GM19438 (cell line): ENCODE results near the gene PRDM16.

ENCODE experiments used
- ATAC-seq: cut with Tn5 transposase; IDR thresholded peaks from one replicate; pipeline ENCODE4 v1.9.1; 2021; ENCODE audit warnings: low read depth; ENCODE audit not compliant: unreplicated experiment

PRDM16 gene

GRCh38 chr1:3359351-3359750 lies 290.3 kb downstream of the PRDM16 start:
- ATAC-seq, result no peak

GRCh38 chr1:3359756-3360440 lies 290.9 kb downstream of the PRDM16 start:
- no peak for ATAC-seq

- ATAC-seq, result no peak
Observed at GRCh38 chr1:3360646-3361257, 291.7 kb downstream of the PRDM16 start.

- no peak for ATAC-seq
Observed at GRCh38 chr1:3363023-3363422, 294.0 kb downstream of the PRDM16 start.

DNA sequence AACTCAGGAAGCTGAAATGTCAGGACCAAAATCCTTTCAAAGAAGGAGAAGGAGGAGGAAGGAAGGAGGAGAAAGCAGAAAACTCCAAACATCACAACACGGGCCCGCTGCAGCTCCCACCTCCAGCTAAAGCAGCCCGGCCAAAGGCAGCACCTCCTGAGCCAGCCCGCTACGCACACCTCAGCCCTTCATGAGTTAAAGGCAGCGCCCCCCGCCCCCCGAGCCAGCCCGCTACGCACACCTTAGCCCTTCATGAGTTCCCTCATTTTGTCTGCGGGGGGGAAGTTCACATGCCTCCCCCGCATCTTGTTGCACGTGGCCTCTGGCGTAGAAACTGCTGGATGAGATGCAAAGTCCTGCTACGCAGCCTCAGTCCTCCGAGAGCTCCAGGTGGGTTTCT lies 294.8 kb downstream of the PRDM16 start:
- ATAC-seq, result no peak

- no peak for ATAC-seq
Observed at GRCh38 chr1:3364551-3364950, 295.5 kb downstream of the PRDM16 start.

DNA sequence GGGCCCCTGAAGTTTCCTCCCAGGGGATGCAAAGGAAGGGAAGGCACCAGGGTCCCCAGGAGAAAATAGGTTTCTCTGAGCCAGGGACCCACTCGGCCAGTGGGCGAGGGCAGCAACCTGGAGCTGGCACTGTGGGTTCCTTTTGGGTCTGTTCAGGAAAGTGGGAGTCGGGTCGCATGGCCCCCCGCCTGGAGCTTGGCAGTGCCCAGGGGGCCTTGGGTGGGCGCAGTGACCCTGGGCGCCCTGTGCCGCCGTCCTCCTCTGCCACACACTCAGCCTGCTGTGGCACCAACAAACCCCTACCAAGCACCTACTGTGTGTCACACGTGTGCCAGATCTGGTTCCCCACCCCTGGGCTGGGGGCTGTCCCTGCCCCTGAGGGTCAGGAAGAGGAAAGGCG lies 296.0 kb downstream of the PRDM16 start:
- ATAC-seq, result no peak

DNA sequence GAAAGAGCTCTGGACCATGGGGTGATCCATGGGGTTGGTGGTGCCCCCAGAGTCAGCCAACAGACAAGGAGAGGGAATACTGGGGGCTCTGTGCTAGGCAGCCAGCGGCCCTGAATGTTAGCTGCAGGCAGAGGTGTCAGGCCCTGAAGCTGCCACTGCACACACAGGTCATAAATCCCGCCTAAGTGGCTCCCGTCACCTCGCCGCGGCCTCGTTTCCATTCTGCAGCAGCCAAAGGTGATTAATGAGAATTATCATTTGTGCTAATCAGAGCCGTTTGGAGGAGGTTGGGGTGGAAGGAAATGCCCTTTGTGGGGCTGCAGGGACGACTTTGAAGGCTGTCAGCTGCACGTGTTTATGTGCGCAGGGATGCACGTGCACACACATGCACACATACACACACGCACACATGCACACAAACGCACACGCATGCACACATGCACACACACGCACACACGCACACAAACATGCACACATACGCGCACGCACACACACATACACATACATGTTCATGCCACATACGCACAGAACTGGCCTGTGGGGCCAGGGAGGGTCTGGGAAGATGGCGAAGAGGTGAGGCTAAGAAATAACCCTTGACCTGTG lies 296.6 kb downstream of the PRDM16 start:
- no peak for ATAC-seq

DNA sequence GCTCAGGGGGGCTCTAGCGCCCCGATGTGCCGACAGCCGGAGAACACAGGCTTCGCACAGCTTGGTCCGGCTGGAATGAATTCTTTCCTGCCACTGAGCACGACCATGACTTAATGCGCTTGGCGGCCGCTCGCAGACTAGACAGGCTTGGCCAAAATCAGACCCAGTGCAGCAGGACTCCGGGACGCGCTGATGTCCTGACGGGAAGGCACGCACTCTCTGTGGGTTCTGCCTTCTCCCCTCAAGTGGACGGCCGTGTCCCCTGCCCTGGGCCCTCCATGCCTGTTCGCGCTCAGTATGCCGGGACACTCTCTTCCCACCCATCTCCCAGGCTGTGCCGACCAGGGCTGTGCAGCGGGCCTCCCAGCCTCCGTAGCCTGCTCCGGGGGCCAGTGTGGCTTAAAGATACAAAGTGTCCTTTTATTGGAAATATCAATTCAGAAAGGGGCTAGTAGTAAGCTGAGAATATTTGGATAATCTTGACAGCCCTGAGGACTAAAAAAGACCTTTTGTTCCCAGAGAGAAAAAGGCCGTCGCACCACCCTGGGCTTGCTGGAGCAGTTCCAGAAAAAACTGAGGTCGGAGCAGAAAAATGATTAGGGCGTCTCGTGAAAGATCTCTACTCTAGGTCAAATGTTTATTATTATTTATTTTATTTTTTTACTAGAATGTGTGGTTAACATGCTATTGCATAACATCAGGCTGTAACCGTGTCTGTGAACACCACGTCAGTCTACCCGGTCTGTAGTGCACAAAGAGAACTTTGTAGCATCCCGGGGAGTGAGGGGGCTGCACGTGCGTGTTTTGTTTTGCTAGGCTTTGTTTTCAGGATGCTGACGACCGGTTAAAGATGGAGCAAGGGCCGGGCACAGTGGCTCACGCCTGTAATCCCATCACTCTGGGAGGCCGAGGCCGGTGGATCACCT lies 297.4 kb downstream of the PRDM16 start:
- no peak for ATAC-seq

- ATAC-seq, result no peak
Observed at GRCh38 chr1:3367376-3367775, 298.4 kb downstream of the PRDM16 start.

DNA sequence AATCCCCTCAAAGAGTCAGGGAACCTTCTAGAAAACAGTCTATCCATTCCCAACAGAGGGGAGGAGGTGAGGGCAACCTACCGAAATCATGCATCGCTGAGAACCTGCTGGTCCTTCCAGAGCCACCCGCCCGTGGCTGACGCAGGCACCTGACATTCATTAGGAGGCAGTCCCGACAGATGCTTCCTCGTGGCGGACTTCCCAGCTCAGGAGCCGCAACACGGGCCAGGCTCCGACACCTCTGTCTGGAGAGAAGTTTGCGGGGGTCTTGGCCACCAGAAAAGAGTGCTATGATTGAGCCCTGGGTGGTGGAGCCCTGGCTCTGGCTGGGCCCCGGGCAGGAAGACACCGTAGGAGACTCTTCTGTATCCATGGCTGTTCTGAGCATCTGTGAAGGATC lies 299.1 kb downstream of the PRDM16 start:
- no peak for ATAC-seq

DNA sequence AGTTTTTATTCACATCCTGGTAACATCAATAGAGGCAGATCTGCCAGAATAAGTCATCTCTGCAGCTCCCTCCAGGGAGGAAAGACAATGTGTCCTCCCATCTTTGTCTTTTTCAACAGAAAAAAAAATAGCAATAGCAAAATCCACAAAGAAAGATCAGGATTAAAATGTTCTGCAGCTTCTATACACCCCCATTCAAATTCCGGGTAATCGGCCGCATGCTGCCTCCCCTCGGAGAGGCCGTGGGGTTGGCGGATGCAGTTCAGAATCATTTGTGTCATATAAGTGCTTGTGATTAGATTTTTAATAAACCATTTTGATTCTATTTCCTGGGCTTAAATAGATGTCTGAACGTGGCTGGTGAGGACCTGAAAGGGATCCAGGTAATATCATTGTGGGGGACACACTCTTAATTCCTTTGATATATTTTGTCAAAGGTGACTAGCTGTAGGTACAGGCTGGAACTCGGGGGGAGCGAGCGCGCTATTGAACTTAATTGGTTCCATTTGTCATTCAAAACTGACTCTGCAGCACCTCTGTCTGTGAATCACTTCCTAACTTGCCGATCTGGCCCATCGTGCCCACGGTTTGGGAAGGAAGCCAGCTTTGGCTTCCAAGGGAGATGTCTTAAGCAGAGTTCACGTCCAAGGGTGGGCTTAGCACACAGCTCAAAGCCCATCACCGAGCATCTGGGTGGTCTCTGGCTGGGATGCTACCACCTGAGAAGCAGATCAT lies 299.9 kb downstream of the PRDM16 start:
- ATAC-seq, result no peak

DNA sequence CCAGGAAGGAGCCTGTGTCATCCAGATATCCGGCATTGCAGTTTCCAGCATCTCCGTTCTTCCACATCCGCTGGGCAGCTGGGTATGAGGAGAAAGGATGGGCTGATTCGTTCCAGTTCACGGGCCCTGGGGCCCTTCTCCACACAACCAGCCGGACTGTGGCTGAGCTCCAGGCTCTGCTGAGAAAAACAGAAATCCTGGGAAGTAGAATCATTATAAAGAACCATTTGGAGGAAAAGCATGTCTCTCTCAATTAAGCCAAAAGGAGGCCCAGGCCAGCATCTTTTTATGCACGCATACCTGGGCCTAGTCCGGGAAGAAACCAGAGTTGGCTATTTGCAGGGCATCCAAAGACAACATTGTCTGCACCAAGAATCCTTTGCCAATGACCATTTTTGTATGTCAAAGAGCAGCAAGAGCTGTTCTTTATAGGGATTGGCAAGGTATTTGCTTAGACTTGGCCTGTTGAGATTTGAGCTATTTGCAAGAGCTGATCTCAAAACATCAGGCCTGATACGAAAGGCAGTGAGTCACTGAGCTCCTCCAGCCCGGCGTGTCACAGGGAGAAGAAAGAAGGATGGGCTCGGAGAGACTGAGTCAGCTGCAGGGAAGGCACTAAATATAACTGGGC lies 300.6 kb downstream of the PRDM16 start:
- ATAC-seq, result no peak

DNA sequence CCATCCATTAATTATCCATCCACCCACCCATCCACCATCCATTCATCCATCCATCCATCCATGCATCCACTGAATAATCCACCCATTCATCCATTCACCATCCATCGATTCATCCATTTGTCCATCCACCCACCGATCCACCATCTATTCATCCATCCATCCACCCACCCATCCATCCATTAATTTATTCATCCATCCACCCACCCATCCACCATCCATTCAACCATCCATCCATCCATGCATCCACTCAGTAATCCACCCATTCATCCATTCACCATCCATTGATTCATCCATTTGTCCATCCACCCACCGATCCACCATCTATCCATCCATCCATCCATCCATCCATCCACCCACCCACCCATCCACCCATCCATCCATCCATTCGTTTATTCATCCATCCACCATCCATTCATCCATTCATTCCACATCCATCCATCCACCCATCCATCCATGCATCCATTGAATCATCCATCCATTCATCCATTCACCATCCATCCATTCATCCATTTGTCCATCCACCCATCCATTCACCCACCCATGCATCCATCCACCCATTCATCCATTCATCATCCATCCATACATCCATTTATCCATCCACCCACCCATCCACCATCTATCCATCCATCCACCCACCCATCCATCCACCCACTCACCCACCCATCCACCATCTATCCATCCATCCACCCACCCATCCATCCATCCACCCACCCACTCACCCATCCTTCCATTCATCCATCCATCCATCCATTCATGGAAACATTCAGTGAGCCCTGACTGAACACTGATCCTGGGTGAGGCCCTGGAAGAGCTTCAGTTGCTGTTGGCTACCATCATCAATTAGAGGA lies 302.1 kb downstream of the PRDM16 start:
- ATAC-seq, result no peak

- no peak for ATAC-seq
Observed at GRCh38 chr1:3372317-3372716, 303.3 kb downstream of the PRDM16 start.

DNA sequence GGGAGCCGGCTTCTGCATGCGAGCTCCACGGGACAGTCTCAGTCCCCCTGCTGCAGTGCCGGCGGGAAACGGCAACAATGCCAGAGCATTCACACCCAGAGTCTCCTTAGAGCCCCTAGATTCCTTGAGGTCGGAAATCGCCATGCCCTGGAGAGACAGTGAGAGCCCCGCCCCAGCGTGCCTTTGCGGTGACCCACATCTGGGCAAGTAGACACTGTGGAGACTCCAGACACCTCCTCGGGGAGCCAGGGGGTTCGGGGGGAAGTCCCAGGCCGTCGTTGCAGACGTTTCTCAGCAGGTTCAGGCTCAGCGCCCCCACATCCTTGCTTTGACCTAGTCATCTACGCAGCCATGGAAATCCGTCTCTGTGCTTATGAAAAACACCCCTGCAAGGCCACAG lies 304.2 kb downstream of the PRDM16 start:
- no peak for ATAC-seq

DNA sequence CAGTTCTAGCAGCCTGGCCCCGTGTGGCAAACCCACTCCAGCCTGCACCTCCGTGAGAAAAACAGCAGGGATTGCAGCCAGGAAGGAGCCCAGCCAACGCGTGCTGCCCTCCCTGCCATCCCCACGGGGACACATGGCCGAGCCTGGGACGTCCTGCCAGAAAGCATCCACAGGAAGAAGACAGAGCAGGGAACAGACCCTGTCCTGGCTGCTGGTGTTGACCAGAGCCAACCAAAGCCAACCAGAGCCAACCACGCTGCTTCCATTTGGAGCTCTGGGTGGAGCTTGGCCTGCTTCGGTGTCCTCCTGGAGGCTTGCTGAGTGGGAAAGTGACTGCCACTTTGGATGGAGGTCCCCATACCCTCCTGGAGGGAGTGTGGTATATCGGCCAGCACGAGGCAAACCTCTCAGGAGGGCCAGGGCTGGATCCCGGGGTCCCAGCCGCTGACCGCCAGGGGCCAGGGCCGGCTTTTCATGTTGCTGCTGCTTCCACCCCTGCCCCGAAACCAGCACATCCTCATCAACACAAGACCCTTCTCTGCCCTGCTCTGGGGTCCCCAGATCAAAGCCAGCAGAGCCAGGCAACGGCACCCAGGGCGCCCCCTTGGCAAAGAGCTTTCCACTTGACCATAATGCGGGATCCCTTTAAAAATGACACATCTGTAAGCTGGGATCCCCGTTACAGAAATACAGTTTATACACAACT lies 304.9 kb downstream of the PRDM16 start:
- ATAC-seq, result no peak

DNA sequence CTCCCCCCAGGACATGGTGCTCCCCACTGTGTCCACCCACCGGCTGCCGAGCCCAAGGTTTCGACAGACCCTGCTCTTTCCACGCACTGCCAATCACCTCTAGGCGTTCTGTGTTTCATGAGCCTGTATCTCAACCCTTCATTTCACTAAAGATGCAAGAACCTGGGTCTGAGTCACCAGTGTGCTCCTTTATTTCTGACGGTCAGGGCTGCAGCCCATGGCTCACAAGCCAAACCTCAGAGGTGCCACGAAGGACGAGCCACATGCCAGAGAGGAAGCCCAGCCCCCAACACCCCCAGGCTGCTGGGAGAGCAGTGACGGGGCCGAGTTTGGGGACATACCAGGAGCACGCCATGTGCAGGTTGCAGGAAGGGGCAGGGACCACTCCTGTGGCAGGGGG lies 306.2 kb downstream of the PRDM16 start:
- no peak for ATAC-seq
